GM19238 (cell line): ENCODE results near the gene AUTS2.

Experiments
- DNase-seq: peaks from one replicate; pipeline ENCODE4 v3.0.0; 2011; ENCODE audit warnings: low spot score; ENCODE audit not compliant: insufficient read length

Gene AUTS2

DNA sequence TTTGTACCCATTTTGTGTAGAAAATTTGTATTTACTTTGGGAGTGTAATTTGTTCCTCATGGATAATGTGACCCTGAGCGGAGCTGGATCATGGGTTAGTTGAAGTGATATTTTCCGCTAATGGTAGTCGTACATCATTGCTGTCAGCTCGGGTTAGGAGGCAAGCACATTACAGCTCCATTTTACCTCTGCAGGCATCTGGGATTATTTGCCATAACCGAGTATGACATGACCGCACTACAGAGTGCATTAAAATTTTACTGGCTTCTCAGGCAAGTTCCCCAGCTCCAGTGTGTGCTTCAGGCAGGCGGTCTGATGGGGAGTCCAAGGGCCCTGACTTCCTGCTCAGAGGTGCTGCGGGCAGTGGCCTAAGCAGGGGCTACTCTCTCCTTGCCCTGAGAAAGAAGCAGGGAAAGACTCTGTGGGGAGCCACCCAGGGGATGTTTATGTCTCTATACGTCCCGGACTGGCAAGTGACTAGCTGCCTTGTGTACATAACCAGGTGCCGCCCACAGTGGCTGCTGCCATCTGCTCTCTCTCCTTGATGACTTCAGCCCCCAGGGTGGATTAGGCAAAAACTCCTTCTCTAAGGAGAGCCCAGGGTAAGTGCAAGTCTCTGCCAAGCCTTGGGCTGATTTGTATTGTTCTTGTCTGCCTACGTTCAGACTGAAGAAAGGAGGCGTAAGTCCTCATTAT lies 848.3 kb downstream of the AUTS2 start:
- DNase-seq, result no peak

DNA sequence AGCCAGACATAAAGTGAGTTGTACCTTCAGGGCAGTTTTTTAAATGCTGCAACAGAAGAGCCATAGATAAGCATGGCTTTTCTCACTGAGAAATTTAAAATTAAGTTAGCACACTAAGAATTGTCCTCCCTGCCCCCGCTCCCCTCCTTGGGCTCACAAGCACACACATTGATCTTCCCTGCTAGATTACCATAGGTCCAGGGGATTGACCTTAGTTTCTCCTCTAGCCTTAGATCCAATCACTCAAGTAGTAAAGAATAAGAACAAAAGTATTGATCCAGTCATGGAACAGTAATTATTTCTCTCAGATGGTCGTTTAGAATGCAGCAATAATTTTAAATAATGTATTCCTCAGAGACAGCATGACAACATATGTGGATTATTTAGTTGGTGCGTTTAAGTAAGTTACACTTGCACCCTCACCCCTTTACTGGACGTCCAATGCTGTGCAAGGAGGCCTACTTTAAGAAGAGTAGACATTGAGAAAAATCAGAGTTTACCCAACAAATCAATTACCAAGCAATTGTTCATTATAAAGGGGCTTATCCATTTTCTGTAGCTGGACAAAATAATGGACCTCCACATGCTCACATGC lies 850.1 kb downstream of the AUTS2 start:
- no peak for DNase-seq

DNA sequence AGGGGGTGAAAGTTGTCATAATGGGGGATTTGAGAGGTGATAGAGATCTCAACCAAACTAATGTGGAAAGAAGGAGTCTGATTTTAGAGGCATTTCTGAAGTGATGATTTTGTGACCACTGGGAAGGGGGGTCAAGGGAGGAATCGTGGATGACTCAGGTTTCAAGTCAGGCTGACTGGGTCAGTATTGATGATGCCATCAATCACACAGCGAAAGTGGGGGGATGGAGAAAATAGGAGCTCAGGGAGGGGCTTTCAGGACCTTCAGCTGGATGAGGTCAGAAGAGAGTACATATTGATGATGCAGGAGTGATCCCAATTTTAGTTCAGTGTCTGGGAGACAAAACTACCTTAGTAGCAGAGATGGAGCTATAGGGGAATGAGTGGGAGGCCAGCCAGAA lies 852.5 kb downstream of the AUTS2 start:
- no peak for DNase-seq

DNA sequence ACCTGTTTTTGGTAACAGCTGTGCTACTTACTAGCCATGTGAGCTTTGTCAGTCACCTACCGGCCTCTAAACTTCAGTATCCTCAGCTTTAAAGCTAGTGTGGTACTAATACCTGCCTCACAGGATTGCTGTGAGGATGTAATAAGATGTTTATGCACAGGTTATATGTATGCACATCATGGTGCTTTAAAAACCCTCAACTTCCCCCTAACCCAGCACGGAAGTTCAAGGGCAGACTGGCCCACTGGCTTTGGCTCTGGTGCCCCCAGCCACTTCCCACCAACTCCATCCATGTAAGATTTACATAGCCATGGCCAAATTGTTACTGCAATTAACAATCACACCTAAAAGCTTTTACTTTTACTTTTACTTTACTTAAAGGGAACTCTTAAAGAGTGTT lies 857.6 kb downstream of the AUTS2 start:
- DNase-seq, result no peak

DNA sequence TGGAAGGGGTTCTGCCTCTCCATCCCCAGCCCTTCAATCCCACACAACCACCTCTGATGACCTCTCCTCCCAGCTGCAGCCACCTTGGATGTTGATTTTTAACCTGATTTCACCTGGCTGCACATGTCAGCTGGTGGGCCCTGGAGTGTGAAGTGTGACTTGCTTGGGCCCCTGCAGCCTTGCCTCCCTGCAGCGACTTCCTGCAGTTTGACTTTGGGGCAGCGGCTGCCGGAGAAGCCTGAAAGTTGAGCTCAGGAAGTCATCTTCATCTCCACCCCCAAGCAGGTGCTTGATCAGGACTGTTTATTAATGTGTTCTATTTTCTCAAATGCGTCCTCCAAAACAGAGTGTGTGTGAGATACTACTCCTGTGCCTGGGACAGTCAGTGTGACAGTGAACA lies 858.4 kb downstream of the AUTS2 start:
- DNase-seq, result peak; percentile 13

DNA sequence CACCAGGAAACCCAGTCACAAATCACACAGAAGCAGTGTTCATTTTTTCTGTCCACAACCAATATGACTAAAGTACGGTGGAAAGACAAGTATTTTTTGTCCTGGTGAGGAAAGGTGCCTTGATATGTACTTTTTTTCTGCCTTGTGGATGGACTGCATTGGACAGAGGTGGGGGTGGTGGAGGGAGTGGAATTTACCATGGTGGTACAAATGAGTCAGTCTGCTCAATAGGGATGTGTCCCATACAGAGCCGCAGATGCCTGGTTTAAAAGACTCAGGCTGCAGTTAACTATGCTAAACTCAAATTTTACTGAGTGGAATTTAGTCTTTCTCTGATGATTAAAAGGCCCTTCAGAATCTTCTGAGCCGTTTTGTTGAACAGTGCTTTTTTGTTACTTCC lies 859.2 kb downstream of the AUTS2 start:
- DNase-seq, result no peak

DNA sequence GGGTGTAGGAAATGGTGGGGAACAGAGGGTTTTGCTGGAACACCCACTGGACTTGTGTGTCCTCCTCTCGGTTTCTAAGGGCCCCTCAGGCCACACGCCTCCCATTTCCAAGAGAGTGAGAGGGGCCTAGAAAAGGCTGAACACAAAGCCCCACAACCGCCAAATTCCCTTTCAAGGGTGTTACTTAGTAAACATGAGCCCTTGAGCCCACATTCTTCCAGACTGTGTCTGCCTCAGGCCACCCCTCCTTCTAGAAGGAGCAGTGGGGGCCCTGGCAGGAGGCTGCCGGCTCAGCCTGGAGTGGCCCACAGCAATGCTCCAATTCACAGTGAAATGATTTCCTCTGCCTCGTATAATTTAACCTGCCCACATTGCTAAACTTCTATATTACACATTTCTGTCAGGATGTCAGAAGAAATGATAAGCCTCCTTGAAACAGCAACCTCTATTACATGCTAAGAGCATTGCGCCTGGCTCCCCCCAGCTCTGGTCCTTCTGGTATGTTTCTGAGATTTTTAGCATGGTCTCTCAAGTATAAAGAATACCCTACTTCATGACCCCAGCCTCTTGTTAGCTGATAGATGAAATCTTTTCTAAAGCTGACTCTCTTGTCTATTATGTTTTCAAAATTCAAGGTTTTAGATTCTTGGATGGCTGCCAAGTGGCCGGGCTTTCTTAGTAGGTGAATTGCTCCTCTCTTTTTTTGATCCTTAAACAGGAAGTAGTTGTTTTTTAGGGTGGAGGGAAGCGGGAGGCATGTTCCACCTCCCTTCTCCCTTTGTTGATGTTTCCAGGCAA lies 859.8 kb downstream of the AUTS2 start:
- DNase-seq, result no peak

DNA sequence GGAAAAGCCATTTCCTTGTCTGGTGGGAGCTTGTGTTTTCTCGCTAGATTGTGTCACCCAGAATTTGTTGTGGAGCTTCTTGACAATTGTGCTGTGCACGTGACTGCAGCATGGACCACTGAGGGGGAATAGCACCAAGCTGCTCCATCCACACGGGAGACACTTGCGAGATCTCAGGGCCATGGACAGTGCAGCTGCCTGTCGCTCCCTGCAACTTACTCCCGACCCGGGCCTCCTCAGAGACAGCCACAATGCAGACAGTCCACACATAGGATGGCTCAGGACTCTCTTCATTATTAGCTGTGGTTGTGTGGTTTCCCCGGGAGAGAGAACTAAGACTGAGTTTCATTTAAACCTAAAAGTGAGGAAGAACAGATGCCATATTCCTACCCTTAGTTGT lies 860.5 kb downstream of the AUTS2 start:
- no peak for DNase-seq

DNA sequence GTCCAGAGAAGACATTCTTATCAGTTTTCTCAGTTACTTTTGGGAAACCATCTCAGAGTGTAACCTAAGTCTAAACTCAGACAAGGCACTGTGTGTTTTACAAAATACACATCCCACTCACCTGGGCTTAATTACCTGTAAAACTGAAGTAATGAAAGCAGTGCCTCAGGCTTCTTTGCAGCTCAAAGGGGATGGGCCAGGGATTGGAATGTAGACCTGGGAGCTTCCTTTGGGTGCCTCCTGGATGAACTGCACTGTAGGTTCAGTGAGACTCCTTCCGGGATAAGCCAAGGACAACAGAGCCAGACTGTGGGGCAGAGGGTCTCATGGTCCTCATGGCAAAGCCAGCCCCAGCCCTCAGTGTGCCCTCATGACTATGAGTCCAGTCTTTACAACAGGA lies 861.3 kb downstream of the AUTS2 start:
- no peak for DNase-seq

DNA sequence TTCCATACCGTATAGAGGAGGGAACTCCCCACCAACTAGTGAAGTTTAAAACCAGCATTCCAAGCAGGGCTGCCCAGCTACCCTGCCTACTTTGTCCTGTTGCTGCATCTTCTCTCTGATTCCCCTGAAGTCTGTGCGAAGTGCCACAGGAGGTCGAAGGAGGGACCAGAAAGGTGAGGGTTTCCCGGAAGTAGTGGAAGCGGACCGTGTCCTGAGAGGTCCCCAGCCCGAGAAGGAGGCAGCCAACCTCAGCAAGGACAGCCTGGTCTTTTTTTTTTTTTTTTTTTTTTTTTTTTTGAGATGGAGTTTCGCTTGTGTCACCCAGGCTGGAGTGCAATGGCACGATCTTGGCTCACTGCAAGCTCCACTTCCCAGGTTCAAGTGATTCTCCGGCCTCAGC lies 861.8 kb downstream of the AUTS2 start:
- DNase-seq, result no peak

DNA sequence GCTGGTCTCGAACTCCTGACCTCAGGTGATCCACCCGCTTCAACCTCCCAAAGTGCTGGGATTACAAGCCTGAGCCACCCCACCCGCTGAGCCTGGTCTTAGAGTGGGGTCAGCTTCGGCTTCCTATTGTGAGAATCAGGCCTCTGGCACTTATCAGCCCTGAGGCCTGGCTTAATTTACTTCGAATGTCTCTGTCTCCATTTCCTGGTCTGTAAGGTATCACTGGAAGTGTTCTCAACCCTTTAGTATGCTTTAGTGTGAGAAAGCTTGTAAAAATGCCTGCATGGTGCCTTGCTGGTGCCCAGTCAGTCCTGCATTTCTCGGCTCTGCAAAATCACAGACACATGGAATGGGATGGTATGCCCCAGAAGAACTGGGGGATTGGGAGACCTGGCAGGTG lies 862.3 kb downstream of the AUTS2 start:
- no peak for DNase-seq

DNA sequence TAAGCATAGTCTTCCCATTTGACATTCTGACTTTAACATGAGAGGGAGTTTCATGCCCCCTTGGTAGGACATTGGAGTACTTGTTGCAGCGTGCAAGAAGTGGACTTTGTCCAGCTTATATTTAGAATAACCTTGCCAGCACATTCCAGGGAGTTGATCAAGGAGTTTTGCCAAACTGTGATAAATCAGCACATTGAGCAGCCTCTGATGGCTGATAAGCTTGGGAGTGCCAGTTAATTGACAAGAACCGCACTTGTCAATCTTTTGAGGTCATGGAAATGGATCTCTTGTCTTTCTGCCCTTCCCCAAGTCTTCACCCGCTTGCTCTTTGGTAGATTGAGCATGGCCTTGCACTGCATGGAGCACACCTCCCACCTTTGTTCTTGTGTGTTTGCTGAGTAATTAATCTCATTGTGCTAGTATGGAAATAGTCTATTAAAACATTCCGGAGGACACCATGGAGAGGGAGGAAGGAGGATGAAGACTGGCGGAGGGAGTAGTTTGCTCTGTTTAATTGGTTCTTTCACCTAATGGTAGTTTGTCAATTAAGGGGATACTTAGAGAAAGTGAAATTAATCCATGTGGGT lies 865.2 kb downstream of the AUTS2 start:
- no peak for DNase-seq

DNA sequence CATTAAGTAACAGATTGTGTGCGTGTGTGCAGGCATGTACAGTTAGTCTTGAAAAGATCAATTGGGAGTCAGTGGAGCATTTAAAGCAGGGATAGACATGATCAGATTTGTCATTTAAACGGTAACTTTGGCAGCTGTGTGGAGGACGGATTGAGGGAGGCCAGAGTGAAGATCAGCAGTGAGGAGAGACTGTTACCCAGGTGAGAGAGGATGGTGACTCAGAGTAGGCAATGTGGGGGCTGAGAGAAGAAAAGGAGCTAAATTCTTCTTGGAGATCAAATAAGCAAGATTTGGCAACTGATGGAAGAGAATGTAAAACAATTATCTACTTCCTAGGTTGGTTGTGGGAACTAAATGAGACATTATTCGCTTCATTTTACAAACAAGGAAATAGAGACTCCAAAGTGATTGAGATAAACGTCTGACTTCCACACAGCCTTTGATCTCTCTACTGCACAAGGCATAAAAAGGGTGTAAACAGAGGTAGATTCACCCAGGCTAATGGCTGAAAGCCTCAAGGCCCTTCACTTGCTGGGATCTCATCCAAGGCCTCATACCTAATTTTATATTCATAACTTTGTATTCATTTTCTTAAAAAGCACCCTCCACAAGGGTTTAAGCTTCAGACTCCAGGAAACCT lies 868.6 kb downstream of the AUTS2 start:
- no peak for DNase-seq

DNA sequence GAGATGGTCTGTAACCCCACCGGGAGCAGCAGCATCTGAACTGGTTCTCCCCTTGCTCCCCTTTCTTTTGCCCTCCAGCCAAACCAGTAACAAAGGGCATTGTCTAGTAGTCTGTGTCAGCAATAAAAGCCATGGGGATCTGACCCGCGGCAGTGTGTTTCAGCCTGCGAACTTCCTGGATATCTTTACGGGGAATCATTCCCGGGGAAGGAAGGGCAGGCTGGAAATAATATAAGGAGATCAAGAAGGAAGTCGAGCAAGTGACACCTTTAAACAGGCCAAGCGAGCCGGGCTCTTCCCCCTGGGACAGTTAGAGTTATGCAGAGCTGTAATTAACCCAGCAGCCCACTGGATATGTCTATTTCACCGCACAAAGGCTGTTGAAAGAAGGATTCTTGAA lies 872.5 kb downstream of the AUTS2 start:
- no peak for DNase-seq

DNA sequence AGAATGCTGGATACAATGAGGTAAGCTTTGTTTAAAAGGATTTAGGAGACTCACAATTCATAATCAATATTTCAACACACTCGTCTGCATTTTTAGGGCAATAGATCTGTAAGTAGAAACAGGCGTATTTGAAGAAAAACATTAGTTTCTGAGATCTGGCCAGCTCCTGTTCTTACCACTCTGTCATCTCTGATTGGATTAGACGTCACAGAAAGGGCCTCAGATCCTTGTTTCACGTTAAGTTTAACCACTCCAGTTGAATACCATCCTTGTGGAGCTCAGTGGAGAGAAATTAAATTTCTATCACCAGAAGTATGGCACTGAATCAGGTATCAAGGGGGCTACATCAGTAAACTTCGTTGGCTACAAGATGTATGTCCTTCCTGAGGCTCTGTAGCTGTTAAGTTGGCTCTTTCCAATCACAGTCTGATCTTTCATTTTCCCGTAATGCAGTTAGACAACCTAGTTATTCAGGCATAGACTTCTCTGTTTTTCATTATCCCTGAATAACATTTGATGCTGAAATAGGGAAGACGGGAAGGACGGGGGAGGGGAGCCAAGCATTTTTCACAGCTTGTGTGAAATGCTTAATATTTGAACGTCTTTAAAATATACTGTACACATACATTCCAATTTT lies 874.4 kb downstream of the AUTS2 start:
- DNase-seq, result no peak

DNA sequence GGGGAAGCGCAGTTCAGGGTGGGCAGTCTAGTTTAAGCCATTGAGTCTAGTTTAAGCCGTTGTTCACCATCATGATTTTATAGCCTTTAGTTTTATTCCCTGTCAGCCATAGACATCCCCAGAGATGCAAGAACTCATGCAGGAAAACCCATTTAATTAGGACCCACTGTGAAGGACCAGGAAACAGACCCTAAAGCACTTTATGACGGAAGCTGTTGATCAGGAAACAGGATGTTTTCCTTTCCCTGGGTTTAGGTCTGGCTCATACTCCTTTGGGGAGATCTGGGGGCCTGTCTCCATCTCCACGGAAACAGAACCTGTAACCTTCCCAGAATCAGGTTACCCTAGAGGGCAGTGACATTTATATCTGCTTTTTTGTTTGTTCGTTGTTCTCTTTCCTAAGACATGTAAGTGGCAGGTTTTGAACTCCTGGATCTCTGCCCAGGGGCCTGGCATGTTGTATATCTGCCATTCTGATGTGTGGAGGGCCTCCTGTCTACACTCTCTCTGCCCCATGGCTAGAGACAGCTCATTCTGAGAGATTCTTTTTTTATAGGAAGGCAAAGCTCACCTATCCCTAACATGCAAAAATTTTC lies 876.5 kb downstream of the AUTS2 start:
- DNase-seq, result no peak

DNA sequence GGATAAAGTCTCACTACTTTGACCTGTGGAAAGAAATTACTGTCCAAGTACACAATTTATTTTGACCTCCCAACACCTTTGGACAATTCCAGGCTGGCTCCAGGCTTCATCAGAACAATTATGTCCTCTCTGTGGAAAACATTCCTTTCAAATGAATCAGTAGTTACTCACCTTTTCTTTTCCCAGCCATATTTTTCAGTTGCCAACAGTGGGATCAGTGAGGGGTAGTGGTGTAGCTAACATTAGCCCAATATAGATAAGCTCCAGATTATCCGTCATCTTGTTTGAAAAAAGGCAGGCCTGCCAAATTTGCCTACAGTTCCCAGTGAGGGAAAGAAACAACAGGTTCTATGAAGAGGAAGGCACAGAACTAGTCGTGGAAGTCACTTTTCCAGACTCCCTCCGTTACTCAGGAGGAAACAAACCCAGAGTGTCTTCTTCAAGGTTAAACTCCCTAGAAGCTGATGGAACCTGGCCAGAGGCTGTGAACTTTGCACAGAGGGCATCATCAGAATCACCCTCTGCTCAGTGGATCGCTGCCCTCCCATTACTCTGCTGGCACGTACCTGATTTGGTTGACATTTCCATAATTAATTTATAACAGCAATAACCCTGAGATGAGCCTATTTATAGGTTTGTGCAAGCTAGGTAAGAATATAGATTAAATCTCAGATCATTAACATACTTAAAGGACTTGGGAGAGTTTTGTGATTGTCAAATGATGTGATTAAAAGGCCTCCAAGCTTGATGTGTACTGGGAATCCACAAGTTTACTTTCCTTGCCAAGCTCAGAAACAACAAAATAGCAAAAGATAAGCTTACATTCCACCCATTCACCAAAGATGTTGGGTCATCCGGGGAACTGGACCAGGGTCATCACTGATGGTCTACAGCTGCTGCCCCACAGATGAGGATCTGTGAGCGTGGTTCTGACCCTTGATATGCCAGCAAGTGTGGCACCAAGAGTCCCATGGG lies 879.0 kb downstream of the AUTS2 start:
- no peak for DNase-seq

DNA sequence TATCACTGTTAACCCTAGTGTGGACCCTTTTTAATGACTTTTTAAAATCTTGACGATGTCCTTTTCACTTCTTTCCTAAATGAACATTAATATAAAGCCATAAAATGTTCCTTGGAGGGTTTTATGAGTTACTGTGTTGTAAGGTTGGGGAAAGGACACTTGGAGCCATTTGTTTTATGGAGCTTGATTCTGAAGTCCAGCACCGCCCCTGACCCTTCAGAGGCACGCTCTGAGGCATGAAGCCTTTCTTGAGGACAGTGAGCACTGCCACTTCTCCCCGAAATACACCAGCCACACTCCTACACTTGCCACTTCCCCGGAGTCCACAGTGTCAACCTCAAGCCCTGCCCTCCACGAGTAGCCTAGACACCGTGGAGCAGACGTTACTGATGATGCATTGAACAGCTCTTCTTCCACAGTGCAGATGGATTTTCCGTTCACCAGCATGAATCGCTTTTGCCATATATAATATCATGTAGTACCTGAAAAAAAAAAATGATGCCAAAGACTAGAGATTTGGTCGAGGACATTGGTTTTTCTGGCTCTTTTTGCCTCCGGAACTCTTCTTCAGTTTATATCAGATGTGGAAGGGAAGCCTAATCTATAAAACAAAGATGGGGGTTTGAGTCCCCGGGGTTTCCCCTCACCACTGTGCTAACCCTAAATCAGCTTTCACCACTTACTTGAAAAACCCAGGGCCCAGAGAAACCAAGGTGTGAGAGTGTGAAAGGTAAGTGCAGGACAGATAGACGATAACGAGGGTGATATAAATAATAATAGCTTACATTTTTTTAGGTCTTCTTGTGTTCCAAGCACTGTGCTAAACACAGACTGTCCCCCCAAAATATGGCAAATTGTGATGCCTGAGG lies 881.1 kb downstream of the AUTS2 start:
- no peak for DNase-seq
